HG02938 (cell line): ENCODE data around the gene RAB9A.
"Not testable (repeated sequence)": the region's sequence is repeated elsewhere in the genome, so short reads cannot be mapped to it uniquely, and the experiment has no call there.

ENCODE experiments used
- ATAC-seq: cut with Tn5 transposase; IDR thresholded peaks from one replicate; pipeline ENCODE4 v1.9.1; 2021; ENCODE audit warnings: mild to moderate bottlenecking, moderate library complexity; ENCODE audit not compliant: unreplicated experiment

Gene RAB9A

DNA sequence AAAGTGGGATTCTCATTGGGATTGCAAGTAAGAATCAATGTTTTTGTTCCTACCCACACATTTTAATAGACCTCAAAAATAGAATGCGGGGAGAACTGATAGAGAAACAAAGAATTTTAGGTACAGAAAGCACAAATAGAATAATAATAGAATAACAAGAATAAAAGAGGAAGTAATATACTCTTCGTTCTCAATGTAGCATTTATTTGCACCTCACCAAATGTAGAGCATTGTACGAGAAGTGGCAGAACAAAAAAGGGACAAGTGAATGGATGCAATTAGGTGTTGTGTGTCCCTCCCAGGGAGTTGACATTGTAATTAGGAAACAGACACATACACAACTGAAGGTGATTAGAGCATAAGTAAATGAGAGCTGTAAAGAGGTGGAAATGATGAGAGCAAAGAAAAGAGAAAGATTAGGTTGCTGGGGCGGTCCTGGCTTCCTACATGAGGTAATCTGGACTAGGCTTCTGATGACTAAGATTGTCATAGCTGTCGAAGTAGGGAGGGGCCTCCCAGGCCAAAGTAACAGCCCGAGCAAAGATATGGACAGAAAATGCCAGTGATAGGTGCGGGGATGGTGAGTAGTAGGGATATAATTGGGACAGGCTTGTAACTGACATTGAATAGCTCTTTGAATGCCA, 10.4 kb downstream of the RAB9A start:
- no peak for ATAC-seq

- no peak for ATAC-seq
Observed at GRCh38 chrX:13700380-13700779, 11.5 kb downstream of the RAB9A start.

DNA sequence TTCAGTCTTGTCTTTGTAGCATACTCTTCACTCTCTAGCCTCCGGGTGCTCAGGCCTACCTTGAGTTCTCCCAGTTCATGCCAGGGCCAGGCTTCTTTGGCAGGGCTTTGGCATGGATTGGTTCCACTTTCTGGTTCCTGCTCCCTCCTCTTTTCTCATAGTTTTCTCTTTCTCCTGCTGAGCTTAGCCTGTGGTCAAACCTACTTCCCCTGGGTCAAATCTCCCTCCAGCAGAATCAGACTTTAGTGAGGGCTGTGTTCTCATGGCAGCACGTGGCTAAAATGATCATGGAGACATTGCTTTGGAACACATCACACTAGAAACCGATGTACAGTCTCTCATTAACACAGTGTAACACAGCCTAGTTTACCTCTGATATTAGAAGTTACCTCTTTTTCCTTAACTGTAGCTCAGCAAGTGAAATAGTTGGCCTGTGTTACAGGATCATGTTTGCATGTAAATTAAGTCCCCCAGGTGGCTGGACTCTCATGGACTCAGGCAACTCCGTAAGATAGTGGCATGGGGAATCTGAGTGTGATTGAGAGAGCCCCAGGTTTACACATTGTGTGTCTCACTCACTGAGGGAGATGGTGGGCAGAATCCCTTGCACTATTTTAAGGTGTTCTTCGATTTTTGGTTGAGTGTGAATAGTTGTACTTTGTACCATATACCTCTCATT, 13.3 kb downstream of the RAB9A start:
- ATAC-seq: no peak

DNA sequence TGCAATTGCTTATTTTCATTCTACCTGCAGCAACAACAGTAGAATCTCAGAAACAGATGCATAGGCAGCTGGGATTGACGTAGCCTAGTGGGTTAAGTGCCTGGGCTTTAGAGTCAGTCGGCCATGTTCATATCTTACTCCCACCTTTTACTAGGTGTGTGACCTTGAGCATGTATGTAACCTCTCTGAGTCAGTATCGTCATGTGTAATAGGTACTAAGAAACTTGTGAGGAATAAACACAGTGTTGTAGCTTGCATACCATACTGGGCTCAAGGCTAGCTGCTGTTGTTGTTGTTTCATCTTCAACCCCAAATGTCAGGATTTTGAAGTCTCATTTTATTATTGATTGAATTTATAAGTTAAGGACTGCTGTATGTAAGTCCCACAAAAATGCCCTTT, 14.2 kb downstream of the RAB9A start:
- ATAC-seq: no peak

DNA sequence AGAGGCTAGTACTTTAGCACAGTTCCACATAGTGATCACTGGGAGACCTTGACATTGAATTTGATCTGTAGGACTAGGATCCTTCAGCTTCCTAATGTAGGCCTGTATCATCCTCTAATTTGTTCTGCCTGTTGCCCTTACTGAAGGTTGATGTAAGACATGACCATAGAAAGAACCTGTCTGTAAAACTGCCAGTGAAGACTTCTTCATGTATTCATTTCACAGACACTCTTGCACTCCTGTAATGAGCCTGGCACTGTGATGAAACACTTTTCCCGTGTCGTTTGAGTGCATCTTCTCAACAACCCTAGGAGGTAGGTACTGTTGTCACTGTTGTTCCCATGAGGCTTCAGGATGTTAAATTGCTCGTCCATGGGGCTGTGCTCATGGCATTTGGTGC, 14.7 kb downstream of the RAB9A start:
- ATAC-seq: no peak

- no peak for ATAC-seq
Observed at GRCh38 chrX:13711141-13711540, 22.2 kb downstream of the RAB9A start.

- ATAC-seq: no peak
Observed at GRCh38 chrX:13716455-13716854, 27.5 kb downstream of the RAB9A start.

DNA sequence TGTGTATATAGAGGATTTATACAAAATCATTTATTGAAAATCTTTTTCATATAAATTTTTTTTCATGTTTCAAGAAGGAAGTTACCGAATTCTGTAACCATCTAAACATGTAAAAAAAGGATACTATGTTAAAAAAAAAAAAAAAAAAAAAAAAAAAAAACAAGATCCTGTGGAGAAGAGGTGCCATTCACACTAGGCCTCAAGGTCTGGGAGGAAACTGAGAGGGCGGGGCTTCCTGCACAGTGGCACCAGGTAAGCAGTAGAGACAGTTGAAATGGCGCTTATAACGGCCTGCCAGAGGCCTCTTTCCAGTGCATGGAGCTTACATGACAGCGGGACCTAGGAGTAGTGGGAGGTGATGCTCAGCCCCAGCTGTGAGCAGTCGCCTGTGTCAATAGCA, 28.0 kb downstream of the RAB9A start:
- ATAC-seq: no peak

DNA sequence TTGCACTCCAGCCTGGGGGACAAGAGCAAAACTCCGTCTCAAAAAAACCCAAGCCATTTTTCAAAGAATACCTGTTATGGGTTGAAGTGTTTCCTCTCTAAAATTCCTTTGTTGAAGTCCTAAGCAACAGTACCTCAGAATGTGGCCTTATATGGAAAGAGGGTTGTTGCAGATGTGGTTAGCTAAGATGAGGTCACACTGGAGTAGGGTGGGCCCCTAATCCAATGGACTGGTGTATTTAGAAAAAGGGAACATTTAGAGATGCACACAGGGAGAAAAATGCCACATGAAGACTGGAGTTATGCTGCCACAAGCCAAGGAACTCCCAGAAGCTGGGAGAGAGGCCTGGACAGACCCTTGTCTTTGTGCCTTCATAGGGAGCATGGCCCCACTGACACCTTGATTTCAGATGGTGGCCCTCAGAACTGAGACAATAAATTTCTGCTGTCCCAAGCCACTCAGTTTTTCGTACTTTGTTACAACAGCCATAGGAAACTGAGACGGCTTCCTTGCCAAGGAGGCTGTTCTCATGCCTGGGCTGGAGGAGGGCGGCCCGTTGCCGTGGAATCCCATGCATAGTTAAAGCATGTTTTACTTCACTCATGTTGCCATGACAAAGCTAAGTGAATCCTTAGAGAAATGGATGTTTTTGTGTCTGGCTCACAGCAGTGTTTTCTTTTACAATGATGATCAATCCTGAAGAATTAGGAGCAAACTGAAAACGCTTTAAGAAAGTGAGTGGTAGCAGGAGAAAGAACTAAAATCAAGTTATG, 29.0 kb downstream of the RAB9A start:
- no peak for ATAC-seq

DNA sequence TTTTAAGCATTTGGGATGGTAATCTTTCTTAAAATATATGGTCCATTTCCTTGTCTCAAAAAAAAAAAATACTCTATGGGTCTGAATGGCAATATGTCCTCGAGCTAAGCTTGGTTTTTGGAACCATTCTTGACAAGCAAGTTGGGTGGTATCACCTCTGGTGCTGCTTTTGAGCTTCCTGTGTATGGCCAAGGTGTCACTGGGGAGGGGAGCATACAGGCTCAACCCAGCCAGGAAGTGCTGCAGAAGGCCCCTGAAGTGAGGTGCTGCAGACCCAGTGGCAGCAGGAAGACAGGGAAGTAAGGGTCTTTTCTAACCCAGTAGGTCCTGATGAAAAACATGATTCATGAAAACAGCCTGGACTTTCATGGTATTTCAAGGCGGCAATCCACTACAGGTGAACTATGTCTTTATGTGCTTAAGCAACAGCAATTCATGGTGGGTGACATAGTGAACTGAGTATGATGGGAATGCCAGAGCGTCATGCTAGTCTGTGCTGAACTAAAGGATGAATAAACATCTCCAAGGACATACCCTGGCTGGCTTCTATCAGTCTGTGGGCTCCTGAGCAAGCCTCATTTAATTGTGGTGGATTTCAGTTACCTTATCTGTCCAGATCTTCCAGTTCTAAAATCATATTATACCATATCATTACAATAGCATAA, 30.4 kb downstream of the RAB9A start:
- ATAC-seq: no peak

DNA sequence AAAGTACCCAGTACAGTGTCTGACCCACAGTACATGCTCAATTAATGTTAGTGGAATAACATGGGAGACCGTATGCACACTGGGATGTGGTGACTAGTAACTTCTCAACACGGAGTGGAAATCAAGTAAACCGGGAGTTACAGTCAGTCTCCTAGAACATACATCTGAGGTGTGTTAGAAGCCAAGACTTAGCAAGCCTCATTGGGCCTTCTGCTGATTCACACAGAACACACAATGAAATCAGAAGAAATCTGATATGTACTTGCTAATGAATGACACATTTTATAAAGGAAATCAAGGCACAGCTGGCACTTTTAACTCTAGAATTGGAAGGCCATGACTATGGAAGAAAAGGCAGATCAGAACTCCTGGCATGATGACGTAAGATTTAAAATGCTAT, 32.4 kb downstream of the RAB9A start:
- no peak for ATAC-seq

- ATAC-seq: no peak
Observed at GRCh38 chrX:13721819-13722519, 33.0 kb downstream of the RAB9A start.

GRCh38 chrX:13724878-13725277, 36.0 kb downstream of the RAB9A start:
- ATAC-seq: not testable (repeated sequence)

GRCh38 chrX:13726583-13726982, 37.7 kb downstream of the RAB9A start:
- not testable (repeated sequence) for ATAC-seq

- ATAC-seq: not testable (repeated sequence)
Observed at GRCh38 chrX:13730523-13730922, 41.6 kb downstream of the RAB9A start.

DNA sequence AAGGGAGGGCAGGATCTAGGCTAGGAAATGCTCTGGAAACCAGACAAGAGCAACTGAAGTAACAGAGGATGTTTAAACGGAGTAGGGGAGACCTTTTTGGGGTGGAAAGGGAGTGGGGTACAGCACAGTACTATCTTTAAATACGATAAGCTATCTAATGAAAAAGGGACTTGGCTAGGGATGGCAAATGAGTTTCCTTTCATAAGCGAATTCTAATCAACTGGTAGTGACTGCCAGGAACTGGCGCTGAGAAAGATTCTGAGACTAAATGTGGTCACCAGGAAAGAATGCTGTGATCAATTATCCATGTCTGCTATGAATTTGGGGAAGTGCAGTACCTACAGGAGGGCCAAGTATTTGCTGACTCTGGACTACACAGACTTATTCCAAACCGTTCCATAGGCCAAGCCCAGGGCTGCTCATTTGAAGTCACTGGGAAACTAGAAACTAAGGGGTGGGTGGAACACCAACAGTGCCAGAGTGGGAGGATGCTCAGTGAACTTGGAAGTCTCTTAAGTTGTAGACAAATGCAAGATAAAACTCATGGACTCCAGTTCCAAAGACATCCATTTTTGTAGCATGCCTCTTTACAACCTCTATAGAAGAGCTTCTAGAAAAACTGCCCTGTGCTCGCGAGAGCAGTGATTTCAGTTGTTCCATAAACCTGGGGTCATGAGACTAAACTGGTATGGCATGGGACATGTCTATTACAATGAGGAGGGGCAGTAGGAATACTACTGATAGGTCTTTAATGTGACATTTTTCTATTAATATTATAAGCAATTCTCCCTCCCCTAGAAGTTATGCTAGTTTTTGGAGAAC, 43.5 kb downstream of the RAB9A start:
- ATAC-seq: no peak

DNA sequence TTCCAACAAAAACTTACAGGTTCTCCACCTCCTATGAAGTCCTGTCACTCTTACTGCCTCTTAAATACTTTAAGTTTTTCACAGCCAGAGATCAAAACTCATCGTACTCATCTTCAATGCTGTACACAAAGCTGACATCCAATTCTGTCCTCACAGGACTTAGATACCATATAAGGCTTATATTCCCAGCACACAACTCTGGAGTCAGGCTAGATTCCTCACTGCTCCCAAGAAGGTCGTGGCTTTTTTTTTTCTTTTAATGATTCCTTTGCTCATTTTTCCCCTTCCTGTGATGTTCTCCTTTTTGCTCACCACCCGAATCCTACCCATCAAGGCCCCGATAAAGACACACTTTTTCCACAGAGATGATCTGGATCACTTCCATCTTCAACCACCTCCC, 44.6 kb downstream of the RAB9A start:
- ATAC-seq: no peak

DNA sequence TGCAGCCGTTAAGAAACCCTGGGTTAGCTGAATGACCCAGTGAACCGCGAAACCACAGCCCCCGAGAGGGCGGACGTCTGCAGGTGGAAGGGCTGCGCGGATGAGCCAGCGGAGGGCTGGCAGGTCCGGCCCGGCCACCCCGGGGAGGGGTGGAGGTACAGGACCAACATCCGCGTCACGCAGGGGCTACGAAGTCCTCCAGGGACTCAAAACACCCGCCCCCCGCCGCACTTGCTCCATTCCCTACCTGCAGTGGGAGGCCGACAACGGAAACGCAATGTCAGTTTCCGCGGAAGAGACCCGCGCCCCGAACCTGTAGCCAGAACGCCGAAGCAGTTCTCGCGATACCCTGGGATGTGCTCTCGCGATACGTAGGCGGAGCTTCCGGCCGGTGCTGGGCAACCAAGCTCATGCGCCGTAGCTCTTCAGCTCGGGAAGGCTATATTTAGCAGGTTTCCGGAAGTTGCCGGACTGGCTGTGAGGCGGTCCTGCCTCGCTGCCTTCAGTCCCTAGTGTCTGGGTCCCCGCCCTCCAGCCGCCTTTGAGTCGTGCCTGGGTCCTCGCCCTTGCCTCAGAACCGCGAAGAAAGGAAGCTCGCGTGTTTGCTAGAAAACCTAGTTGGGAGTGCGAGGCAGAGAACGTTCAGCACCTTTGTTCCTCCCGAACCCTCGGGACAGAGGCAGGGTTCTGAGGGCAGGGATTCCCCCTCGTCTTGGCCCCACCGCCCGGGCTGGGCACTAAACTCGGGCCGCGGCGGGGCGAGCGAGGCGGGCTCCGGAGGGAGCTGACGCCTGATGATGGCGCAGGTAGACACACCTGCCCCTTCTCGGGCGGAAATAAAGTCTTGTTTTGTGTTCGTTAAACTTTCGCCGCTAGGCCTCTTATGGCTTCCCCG, 45.6 kb downstream of the RAB9A start, which contains the start of the genes OFD1 and TRAPPC2:
OFD1 (plus strand) TSS at position 471 of the 895 bp plus-strand sequence; CDS start at position 795, 324 bp downstream.
TRAPPC2 (minus strand) TSS at position 343 of the 895 bp plus-strand sequence. CDS start 14,657 bp downstream, outside the sequence.
- peak; percentile 90 for ATAC-seq

GRCh38 chrX:13741695-13742094, 52.8 kb downstream of the RAB9A start:
- no peak for ATAC-seq
